ENCODE data around the gene FBXL19.

- TF ChIP-seq POLR2A (IDR thresholded peaks at IDR 0.05; ENCODE audit: low read depth, low read length): no peak
- TF ChIP-seq POLR2AphosphoS5 (IDR thresholded peaks at IDR 0.05; ENCODE audit: low read depth, low read length): no peak
- TF ChIP-seq SPI1 (IDR thresholded peaks at IDR 0.05; ENCODE audit: low read depth, low read length): no peak
- TF ChIP-seq TAF1 (IDR thresholded peaks at IDR 0.05; ENCODE audit: low read depth, low read length): no peak
These were observed 7.8 kb downstream of the FBXL19 start for GRCh38 chr16:30931068-30931650.
